SK-N-SH treated with all-trans-retinoic acid at 6 μM for 48 hours (cell line): ENCODE results near the gene PGM2.
"Not testable (repeated sequence)": the region's sequence is repeated elsewhere in the genome, so short reads cannot be mapped to it uniquely, and the experiment has no call there.

Source experiments
- ARNTL ChIP-seq: fragments of 450-650 bp; formaldehyde crosslinking; IDR thresholded peaks from 2 replicates; pipeline ENCODE4 v1.5.0; 2020; ENCODE audit warnings: low read depth, mild to moderate bottlenecking, moderate library complexity, borderline replicate concordance
- CSDC2 ChIP-seq: fragments of 250-450 bp; sonication (Bioruptor Pico); IDR thresholded peaks from 2 replicates; pipeline ENCODE4 v1.5.0; 2020; ENCODE audit warnings: mild to moderate bottlenecking, moderate library complexity
- ESRRG ChIP-seq: fragments of 250-450 bp; sonication (Bioruptor Pico); IDR thresholded peaks from 2 replicates; pipeline ENCODE4 v1.6.1; 2021; ENCODE audit warnings: mild to moderate bottlenecking
- GLIS3 ChIP-seq: fragments of 250-450 bp; sonication (Bioruptor Pico); IDR thresholded peaks from 2 replicates; pipeline ENCODE4 v1.5.0; 2020; ENCODE audit warnings: mild to moderate bottlenecking, moderate library complexity
- OSR1 ChIP-seq: fragments of 250-450 bp; sonication (Bioruptor Pico); IDR thresholded peaks from 2 replicates; pipeline ENCODE4 v1.8.0; 2022; ENCODE audit warnings: moderate library complexity, mild to moderate bottlenecking, inconsistent platforms
- PPARA ChIP-seq: fragments of 250-450 bp; sonication (Bioruptor Pico); IDR thresholded peaks from 2 replicates; pipeline ENCODE4 v1.5.0; 2020; ENCODE audit warnings: mild to moderate bottlenecking, borderline replicate concordance
- RARB ChIP-seq: fragments of 250-450 bp; sonication (Bioruptor Pico); IDR thresholded peaks from 2 replicates; pipeline ENCODE4 v1.8.0; 2021; ENCODE audit warnings: mild to moderate bottlenecking, moderate library complexity
- TCF4 ChIP-seq: fragments of 250-450 bp; sonication (Bioruptor Pico); IDR thresholded peaks from 2 replicates; pipeline ENCODE4 v1.8.0; 2021; ENCODE audit warnings: mild to moderate bottlenecking, moderate library complexity, borderline replicate concordance
- ZFP30 ChIP-seq: fragments of 450-650 bp; formaldehyde crosslinking; IDR thresholded peaks from 2 replicates; pipeline ENCODE4 v1.5.0; 2022; ENCODE audit warnings: mild to moderate bottlenecking, moderate library complexity
- ZNF565 ChIP-seq: fragments of 450-650 bp; formaldehyde crosslinking; conservative IDR thresholded peaks from 2 replicates; pipeline ENCODE4 v1.5.0; 2020; ENCODE audit warnings: low read depth, mild to moderate bottlenecking, moderate library complexity
- ZNF8 ChIP-seq: fragments of 450-650 bp; formaldehyde crosslinking; IDR thresholded peaks from 2 replicates; pipeline ENCODE4 v1.5.0; 2020; ENCODE audit warnings: mild to moderate bottlenecking, moderate library complexity
- TF ChIP-seq, protein P1 (sequence below): fragments of 250-450 bp; sonication (Bioruptor Pico); IDR thresholded peaks from 2 replicates; pipeline ENCODE4 v1.5.1; 2020; ENCODE audit warnings: low read depth, mild to moderate bottlenecking, moderate library complexity
- TF ChIP-seq, protein P2 (sequence below): fragments of 250-450 bp; sonication (Bioruptor Pico); IDR thresholded peaks from 2 replicates; pipeline ENCODE4 v1.8.0; 2020; ENCODE audit warnings: mild to moderate bottlenecking, moderate library complexity, borderline replicate concordance

DNA sequence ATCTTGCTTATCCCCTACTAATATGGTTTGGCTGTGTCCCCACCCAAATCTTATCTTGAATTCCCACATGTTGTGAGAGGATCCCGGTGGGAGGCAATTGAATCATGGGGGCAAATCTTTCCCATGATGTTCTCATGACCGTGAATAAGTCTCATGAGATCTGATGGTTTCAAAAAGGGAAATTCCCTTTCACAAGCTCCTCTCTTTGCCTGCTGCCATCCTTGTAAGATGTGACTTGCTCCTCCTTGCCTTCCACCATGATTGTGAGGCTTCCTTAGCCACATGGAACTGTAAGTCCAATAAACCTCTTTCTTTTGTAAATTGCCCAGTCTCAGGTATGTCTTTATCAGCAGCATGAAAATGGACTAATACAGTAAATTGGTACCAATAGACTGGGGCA, 40.2 kb upstream of the PGM2 start:
- TF ChIP-seq ZNF8 (CRISPR knock-in tag); PPARA (CRISPR knock-in tag); RARB (CRISPR knock-in tag); GLIS3 (CRISPR knock-in tag); ZFP30 (CRISPR knock-in tag); ESRRG; ARNTL (CRISPR knock-in tag); OSR1; CSDC2 (CRISPR knock-in tag); ZNF565; TCF4 (CRISPR knock-in tag): not testable (repeated sequence)
- TF ChIP-seq, protein P1, sequence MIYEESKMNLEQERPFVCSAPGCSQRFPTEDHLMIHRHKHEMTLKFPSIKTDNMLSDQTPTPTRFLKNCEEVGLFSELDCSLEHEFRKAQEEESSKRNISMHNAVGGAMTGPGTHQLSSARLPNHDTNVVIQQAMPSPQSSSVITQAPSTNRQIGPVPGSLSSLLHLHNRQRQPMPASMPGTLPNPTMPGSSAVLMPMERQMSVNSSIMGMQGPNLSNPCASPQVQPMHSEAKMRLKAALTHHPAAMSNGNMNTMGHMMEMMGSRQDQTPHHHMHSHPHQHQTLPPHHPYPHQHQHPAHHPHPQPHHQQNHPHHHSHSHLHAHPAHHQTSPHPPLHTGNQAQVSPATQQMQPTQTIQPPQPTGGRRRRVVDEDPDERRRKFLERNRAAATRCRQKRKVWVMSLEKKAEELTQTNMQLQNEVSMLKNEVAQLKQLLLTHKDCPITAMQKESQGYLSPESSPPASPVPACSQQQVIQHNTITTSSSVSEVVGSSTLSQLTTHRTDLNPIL (CRISPR knock-in tag), result not testable (repeated sequence)
- TF ChIP-seq, protein P2, sequence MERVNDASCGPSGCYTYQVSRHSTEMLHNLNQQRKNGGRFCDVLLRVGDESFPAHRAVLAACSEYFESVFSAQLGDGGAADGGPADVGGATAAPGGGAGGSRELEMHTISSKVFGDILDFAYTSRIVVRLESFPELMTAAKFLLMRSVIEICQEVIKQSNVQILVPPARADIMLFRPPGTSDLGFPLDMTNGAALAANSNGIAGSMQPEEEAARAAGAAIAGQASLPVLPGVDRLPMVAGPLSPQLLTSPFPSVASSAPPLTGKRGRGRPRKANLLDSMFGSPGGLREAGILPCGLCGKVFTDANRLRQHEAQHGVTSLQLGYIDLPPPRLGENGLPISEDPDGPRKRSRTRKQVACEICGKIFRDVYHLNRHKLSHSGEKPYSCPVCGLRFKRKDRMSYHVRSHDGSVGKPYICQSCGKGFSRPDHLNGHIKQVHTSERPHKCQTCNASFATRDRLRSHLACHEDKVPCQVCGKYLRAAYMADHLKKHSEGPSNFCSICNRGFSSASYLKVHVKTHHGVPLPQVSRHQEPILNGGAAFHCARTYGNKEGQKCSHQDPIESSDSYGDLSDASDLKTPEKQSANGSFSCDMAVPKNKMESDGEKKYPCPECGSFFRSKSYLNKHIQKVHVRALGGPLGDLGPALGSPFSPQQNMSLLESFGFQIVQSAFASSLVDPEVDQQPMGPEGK (CRISPR knock-in tag), result not testable (repeated sequence)
